Neutrophil (primary cell): ENCODE data around the gene KDM2B.

Source experiments
- H3K27ac ChIP-seq: fragments of 200-600 bp; sonication (generic); 2 replicates; pipeline ENCODE4 v1.5.1; 2016; ENCODE audit warnings: mild to moderate bottlenecking, moderate library complexity
- H3K27me3 ChIP-seq: fragments of 200-600 bp; sonication (generic); 2 replicates; pipeline ENCODE4 v1.6.0; 2016; ENCODE audit warnings: mild to moderate bottlenecking
- H3K36me3 ChIP-seq: fragments of 200-600 bp; sonication (generic); 2 replicates; pipeline ENCODE4 v1.5.1; 2017
- H3K4me1 ChIP-seq, 2 experiments: fragments of 200-600 bp in 1 of 2; sonication (generic) in 1 of 2; 1 replicate in 1 of 2; 2 replicates in 1 of 2; pipeline versions ENCODE4 v1.5.1 to v1.6.1; 2013 to 2016; ENCODE audit warnings: low read depth in 1 of 2, low read length in 1 of 2, mild to moderate bottlenecking in 1 of 2, moderate library complexity in 1 of 2; ENCODE audit not compliant: control insufficient read depth in 1 of 2, insufficient read depth in 1 of 2
- H3K4me3 ChIP-seq, 2 experiments: fragments of 200-600 bp in 1 of 2; sonication (generic) in 1 of 2; 1 replicate in 1 of 2; 2 replicates in 1 of 2; pipeline ENCODE4 v1.5.1; 2013 to 2016; ENCODE audit warnings: low read depth in 1 of 2, low read length in 1 of 2, mild to moderate bottlenecking in 1 of 2, moderate library complexity in 1 of 2
- H3K9me3 ChIP-seq: fragments of 200-600 bp; sonication (generic); 2 replicates; pipeline ENCODE4 v1.5.1; 2016
- TF ChIP-seq, protein P1 (sequence below): fragments of 200-600 bp; sonication (generic); IDR thresholded peaks from 2 replicates; pipeline ENCODE4 v1.5.1; 2016; ENCODE audit warnings: antibody characterized with exemption

Gene KDM2B

DNA sequence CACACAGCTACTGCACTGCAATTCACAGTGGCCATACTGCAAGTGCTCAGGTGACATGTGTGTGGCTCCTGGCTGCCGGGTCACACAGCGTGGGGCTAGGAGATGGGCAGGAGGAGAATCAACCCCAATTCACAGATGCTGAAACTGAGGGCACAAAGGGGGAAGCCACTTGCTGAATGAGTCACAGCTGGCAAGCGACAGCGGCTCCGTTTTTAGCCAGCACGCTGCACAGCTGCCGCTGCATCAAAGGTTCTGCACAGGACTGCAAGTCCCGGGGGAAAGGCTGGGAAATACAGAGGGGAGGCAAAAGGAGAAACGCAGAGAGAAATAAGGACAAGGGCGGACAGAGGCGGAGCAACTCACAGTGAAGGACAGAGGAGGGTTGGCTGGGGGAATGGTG is 57.9 kb downstream of the KDM2B start:
- TF ChIP-seq, protein P1, sequence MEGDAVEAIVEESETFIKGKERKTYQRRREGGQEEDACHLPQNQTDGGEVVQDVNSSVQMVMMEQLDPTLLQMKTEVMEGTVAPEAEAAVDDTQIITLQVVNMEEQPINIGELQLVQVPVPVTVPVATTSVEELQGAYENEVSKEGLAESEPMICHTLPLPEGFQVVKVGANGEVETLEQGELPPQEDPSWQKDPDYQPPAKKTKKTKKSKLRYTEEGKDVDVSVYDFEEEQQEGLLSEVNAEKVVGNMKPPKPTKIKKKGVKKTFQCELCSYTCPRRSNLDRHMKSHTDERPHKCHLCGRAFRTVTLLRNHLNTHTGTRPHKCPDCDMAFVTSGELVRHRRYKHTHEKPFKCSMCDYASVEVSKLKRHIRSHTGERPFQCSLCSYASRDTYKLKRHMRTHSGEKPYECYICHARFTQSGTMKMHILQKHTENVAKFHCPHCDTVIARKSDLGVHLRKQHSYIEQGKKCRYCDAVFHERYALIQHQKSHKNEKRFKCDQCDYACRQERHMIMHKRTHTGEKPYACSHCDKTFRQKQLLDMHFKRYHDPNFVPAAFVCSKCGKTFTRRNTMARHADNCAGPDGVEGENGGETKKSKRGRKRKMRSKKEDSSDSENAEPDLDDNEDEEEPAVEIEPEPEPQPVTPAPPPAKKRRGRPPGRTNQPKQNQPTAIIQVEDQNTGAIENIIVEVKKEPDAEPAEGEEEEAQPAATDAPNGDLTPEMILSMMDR = no peak
- no peaks in the 10 kb centered on the region for H3K4me1 ChIP-seq
- H3K36me3 ChIP-seq = no peaks in the 10 kb centered on the region
- H3K27ac ChIP-seq = no peak overlapping the region
- H3K27me3 ChIP-seq = no peaks in the 10 kb centered on the region
- no peaks in the 10 kb centered on the region for H3K9me3 ChIP-seq
- H3K4me3 ChIP-seq = no peak overlapping the region

GRCh38 chr12:121520586-121521086 is 60.2 kb downstream of the KDM2B start:
- no peaks in the 10 kb centered on the region for H3K9me3 ChIP-seq
- no peak overlapping the region for H3K4me3 ChIP-seq
- no peaks in the 10 kb centered on the region for H3K36me3 ChIP-seq
- H3K4me1 ChIP-seq = no peaks in the 10 kb centered on the region
- no peak overlapping the region for H3K27ac ChIP-seq
- TF ChIP-seq, protein P1 = no peak
- H3K27me3 ChIP-seq = no peaks in the 10 kb centered on the region

- no peaks in the 10 kb centered on the region for H3K9me3 ChIP-seq
- H3K27me3 ChIP-seq = no peaks in the 10 kb centered on the region
- H3K4me1 ChIP-seq = no peaks in the 10 kb centered on the region
- TF ChIP-seq, protein P1 = no peak
- H3K4me3 ChIP-seq = no peak overlapping the region
- no peak overlapping the region for H3K27ac ChIP-seq
- no peaks in the 10 kb centered on the region for H3K36me3 ChIP-seq
Measured at GRCh38 chr12:121520119-121520518, 60.7 kb downstream of the KDM2B start.

DNA sequence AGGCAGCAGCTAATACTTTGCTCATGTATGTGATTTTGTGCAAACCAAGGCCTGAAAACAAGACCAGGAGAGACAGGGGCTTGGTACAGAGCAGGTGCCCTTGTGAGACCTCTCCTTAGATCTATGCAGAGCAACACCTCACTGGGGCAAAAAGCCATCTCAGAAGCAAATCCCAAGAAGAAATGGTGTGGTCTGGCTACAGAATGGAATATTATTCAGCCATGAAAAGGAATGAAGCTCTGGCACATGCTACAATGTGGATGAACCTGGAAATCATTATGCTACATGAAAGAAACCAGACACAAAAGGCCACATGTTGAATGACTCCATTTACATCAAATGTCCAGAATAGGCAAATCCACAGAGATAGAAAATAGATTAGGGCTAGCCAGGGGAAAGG is 61.6 kb downstream of the KDM2B start:
- Histone ChIP-seq H3K4me3 (no peak overlapping the region), H3K27ac (no peak overlapping the region), H3K36me3 (no peaks in the 10 kb centered on the region), H3K9me3 (no peaks in the 10 kb centered on the region), H3K27me3 (no peaks in the 10 kb centered on the region), H3K4me1 (peaks cover 0 to 2% of the 10 kb centered on the region in 2 experiments)
- TF ChIP-seq, protein P1 = no peak

DNA sequence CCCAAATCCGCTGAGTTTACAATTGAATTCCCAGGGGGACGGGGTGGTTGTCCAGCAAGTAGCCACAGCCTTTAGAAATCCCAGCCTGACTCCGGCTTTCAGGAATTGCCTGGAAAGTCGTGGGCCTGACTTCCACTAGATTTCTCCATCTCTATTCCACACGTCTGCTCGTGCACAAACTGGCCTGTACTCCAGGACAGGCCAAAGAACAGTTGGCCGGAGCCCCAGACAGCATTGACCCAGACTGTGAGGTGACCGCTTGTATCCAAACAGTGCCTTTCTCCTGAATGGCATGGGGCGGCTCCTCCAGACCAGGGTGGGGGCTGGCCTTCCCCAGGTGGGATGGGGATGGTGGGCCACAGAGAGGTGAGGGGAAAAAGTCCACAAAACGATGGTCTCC is 62.2 kb downstream of the KDM2B start:
- no peaks in the 10 kb centered on the region for H3K36me3 ChIP-seq
- H3K9me3 ChIP-seq = no peaks in the 10 kb centered on the region
- no peak overlapping the region for H3K27ac ChIP-seq
- peaks cover 0 to 3% of the 10 kb centered on the region in 2 experiments for H3K4me1 ChIP-seq
- no peak overlapping the region for H3K4me3 ChIP-seq
- no peaks in the 10 kb centered on the region for H3K27me3 ChIP-seq
- TF ChIP-seq, protein P1 = no peak
